ENCODE data around the gene TRIM15. TPM values are rescaled to one million over a fixed set of nuclear protein-coding genes. Genes with fewer than 3 reads are reported as not detected.
"Not testable (repeated sequence)": the region's sequence is repeated elsewhere in the genome, so short reads cannot be mapped to it uniquely, and the experiment has no call there.

TRIM15 gene
- total RNA-seq, result 10 to 100 TPM in 1 of 6 experiments, 1 to 10 TPM in 5; 1.7 to 17.7 (median 5.7) TPM
- long read RNA-seq, result 0 reads

DNA sequence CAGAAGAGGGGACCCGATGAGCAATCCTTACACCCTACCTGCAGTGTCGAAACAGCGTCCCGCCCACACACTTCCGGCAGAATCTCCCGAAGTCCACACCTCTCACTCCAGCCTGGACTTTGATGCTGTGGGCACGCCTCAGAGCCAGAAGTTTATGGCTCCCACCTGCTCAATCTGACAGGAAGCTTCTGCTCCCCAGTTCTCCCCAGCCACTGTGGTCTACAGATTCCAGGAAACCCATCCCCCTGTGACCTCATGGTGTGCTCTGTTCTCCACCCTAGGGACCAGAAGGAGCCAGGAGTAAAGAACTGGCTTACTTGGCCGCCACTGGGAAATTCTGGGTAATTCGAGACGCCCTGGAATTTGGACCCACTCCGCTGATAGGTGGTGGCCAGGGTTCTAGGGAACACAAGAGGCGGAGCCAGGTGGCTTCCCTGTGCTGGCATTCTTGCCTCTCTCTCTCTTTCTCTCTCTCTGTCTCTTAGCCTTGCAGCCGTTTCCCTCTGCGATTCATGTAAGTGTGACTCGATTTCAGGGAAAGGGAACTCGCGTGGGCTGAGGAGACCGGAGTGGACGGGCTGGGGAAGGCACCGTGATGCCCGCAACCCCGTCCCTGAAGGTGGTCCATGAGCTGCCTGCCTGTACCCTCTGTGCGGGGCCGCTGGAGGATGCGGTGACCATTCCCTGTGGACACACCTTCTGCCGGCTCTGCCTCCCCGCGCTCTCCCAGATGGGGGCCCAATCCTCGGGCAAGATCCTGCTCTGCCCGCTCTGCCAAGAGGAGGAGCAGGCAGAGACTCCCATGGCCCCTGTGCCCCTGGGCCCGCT lies at the start of gene TRIM15:
TRIM15 (plus strand) TSS at position 457 of the 828 bp plus-strand sequence; CDS start at position 596, 139 bp downstream.
- TF ChIP-seq, protein P1, sequence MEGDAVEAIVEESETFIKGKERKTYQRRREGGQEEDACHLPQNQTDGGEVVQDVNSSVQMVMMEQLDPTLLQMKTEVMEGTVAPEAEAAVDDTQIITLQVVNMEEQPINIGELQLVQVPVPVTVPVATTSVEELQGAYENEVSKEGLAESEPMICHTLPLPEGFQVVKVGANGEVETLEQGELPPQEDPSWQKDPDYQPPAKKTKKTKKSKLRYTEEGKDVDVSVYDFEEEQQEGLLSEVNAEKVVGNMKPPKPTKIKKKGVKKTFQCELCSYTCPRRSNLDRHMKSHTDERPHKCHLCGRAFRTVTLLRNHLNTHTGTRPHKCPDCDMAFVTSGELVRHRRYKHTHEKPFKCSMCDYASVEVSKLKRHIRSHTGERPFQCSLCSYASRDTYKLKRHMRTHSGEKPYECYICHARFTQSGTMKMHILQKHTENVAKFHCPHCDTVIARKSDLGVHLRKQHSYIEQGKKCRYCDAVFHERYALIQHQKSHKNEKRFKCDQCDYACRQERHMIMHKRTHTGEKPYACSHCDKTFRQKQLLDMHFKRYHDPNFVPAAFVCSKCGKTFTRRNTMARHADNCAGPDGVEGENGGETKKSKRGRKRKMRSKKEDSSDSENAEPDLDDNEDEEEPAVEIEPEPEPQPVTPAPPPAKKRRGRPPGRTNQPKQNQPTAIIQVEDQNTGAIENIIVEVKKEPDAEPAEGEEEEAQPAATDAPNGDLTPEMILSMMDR (IDR thresholded peaks at IDR 0.05), result no peak
- TF ChIP-seq POLR2A (IDR thresholded peaks at IDR 0.05), result peak; percentile 75
- intact Hi-C loops (cut with DNase I), result loop anchor here in 1 of 2 donors (10.0 kb wide), 1 partner anchor 59 kb away; no protein-coding TSS in a partner anchor
- DNase-seq (peak; percentile 85 to 87 (median 86)), ATAC-seq (peak; percentile 88 to 93 (median 91))
- peak within 1 kb of the TSS; percentile 53 to 90 (median 72) for H3K27ac ChIP-seq
- no peaks in the 10 kb centered on the region for H3K36me3 ChIP-seq
- 35% methylated on average over 7 of the region's 31 CpGs for WGBS (ENCODE audit: insufficient coverage, low coverage, low lambda C conversion rate, missing lambda C conversion rate)
- no peaks in the 10 kb centered on the region for H3K9me3 ChIP-seq
- H3K4me3 ChIP-seq, result peak within 1 kb of the TSS; percentile 29 to 54 (median 40)
- no peaks in the 10 kb centered on the region for H3K27me3 ChIP-seq
- no peaks in the 10 kb centered on the region for H3K4me1 ChIP-seq

GRCh38 chr6:30113841-30114240 lies 49.5 kb upstream of the TRIM15 start:
- Histone ChIP-seq H3K27ac (no peak overlapping the region), H3K36me3 (no peaks in the 10 kb centered on the region), H3K9me3 (no peaks in the 10 kb centered on the region), H3K27me3 (no peaks in the 10 kb centered on the region), H3K4me3 (no peak overlapping the region), H3K4me1 (peaks cover 0 to 10% (median 0%) of the 10 kb centered on the region in 4 donors)
- ATAC-seq (peak in 2 of 4 donors; percentile 35 to 66), DNase-seq (no peak)
- intact Hi-C loops (cut with DNase I), result no loop called here
- WGBS (ENCODE audit: insufficient coverage, low coverage, low lambda C conversion rate, missing lambda C conversion rate), result 18% methylated on average over 1 of the region's 1 CpG
- TF ChIP-seq, protein P1 (IDR thresholded peaks at IDR 0.05), result no peak
- no peak for TF ChIP-seq POLR2A (IDR thresholded peaks at IDR 0.05)

GRCh38 chr6:30116724-30117123 lies 46.6 kb upstream of the TRIM15 start:
- no peak for DNase-seq
- Histone ChIP-seq H3K4me3 (no peak overlapping the region), H3K4me1 (peaks cover 0 to 10% (median 0%) of the 10 kb centered on the region in 4 donors), H3K36me3 (no peaks in the 10 kb centered on the region), H3K27ac (no peak overlapping the region), H3K27me3 (no peaks in the 10 kb centered on the region), H3K9me3 (no peaks in the 10 kb centered on the region)
- TF ChIP-seq, protein P1 (IDR thresholded peaks at IDR 0.05), result peak in 1 of 4 donors; percentile 14
- no peak for TF ChIP-seq POLR2A (IDR thresholded peaks at IDR 0.05)
- no peak for ATAC-seq
- intact Hi-C loops (cut with DNase I), result no loop called here
- 65% methylated on average over 6 of the region's 6 CpGs for WGBS (ENCODE audit: insufficient coverage, low coverage, low lambda C conversion rate, missing lambda C conversion rate)

- WGBS (ENCODE audit: insufficient coverage, low coverage, low lambda C conversion rate, missing lambda C conversion rate), result 72% methylated on average over 5 of the region's 5 CpGs
- H3K9me3 ChIP-seq; H3K36me3 ChIP-seq; H3K27me3 ChIP-seq; H3K4me1 ChIP-seq; H3K4me3 ChIP-seq; DNase-seq; H3K27ac ChIP-seq; intact Hi-C loops (cut with DNase I); ATAC-seq: not testable (repeated sequence)
Observed at GRCh38 chr6:30118691-30119090, 44.7 kb upstream of the TRIM15 start.
